ENCODE data around the gene YPEL2.

DNA sequence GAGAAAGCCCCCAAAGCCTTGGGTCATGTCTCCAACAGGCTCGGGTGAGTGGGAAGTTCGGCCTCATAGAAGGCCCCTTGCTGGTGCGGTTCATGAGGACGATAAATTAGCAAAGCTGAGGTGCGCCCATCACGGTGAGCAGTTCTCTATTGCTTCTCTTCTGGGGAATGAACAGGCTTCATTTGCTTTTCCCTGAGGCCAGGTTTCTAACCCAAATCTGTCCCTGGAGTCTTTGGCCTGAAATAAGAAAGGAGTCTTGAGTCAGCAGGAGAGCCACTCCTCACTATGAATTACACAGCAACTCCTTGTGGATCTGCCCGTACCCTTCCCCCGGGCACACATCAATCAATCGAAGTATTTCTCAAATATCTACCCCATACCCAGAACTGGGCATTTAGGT lies 94.6 kb downstream of the YPEL2 start:
- TF ChIP-seq POLR2A (IDR thresholded peaks at IDR 0.05) = no peak
- TF ChIP-seq, protein P1, sequence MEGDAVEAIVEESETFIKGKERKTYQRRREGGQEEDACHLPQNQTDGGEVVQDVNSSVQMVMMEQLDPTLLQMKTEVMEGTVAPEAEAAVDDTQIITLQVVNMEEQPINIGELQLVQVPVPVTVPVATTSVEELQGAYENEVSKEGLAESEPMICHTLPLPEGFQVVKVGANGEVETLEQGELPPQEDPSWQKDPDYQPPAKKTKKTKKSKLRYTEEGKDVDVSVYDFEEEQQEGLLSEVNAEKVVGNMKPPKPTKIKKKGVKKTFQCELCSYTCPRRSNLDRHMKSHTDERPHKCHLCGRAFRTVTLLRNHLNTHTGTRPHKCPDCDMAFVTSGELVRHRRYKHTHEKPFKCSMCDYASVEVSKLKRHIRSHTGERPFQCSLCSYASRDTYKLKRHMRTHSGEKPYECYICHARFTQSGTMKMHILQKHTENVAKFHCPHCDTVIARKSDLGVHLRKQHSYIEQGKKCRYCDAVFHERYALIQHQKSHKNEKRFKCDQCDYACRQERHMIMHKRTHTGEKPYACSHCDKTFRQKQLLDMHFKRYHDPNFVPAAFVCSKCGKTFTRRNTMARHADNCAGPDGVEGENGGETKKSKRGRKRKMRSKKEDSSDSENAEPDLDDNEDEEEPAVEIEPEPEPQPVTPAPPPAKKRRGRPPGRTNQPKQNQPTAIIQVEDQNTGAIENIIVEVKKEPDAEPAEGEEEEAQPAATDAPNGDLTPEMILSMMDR (IDR thresholded peaks at IDR 0.05) = no peak

Measured in body of pancreas (tissue), 4 donors.